ENCODE measurements around the gene CACNA1E.

The CACNA1E gene

DNA sequence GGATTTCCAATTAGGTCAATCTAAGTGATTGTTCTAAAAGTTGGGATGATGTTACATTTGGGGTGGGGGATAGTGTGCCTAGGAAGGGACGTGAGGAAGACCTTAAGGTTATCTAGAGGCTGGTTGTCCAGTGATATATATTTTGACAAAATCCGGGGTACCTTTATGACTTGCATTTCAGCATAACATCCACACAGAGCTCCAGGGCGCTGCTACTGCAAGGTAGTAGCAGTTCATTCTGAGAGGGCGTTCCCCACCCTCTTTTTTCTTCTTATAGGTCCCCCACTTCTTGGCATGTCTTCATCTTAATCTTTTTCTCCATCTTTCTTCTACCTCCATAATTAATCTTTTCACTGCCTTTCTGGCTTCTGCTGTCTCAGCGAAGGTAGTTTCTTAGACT, 161.9 kb downstream of the CACNA1E start:
- no peak for DNase-seq

DNA sequence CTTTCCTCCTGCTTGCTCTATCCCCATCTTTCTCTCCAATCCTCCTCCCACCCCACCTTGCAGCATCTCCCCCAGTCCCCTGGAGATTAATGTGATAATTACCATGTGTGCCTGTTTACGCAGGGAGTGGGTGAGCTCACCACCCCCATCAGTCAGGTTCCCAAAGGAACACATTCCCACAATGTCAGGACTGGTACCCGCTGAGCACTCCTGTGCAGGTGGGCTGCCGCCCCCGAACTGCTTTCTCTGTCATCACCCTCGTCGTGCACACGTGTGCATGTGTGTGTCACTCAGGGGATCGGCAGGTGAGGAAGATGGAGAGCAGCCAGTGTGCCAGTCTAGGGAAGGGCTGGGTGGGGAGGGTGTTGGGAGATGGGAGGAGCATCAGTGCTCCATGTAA, 163.4 kb downstream of the CACNA1E start:
- no peak for DNase-seq

DNA sequence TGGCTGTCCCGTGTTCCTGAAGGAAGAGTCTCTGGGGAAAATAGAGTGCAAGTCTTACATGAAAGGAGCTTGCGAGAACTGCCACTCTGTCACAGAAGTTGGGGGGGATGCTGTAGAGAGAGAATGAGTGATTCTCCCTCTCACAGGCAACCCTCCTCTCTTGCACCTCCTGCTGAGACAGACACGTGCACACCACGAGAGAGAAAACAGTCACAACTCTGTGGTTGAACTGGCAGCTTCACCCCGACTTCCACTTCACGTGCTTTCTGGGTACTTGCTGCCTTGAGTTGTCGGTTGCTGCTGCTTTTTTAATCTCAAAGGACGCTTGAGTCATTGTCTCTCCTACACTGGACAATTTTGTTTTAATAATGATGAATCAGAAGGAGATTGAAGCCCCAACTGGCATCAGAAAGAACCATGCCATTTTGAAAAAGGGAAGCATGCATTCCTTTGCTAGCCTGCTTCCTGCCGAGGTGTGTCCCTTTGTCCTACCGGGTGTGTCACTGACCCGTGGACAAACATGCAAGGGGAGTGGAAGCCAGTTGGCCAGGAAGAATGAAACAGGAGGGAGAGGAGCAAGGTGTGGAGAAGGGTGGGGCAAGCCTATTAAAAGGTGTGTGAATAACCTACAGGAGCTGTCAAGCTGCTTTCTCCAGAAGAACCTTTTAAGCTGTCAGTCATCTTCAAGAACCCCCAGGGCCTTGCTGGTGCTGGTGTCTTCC, 164.2 kb downstream of the CACNA1E start:
- DNase-seq, result no peak

DNA sequence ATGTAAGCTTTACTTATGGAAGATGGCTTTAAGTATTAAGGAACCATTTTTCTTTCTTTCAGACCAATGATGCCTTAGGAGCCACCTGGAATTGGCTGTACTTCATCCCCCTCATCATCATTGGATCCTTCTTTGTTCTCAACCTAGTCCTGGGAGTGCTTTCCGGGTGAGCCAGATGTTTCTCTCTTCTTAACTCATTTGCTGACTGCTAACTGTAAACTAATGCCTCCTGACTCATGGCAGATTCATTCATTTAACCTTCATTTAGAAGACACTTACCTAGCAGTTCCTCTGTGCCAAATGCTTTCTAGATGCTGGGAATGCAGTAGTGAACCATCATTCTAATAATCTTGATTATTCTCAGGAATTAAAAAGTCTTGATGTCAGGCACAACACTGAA, 168.0 kb downstream of the CACNA1E start:
- no peak for DNase-seq

DNA sequence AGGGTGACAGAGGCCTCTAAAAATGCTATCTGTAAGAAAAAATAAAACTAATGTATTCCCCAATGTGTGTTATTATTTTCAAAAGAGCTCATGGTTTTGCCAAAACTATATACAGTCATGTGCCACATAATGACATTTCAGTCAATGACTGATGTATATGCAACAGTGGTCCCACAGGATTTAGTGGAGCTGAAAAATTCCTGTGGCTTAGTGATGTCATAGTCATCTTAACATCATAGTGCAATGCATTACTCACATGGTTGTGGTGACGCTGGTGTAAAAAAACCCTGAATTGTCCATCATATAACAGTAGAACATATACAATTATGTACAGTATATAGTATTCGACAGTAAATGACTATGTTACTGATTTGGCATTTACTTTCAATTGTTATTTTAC, 172.4 kb downstream of the CACNA1E start:
- no peak for DNase-seq

DNA sequence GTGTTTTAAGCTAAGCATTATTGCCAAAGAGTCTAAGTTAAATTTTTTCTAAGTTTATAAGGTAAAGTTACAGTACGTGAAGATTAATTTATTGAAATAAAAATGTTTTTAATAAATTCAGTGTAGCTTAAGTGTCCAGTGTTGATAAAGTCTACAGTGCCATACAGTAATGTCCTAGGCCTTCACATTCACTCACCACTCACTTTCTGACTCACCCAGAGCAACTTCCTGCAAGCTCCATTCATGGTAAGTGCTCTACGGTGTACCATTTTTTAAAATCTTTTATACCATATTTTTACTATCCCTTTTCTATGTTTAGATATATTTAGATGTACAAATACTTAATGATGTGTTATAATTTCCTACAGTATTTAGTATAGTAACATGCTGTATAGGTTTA, 173.2 kb downstream of the CACNA1E start:
- no peak for DNase-seq

DNA sequence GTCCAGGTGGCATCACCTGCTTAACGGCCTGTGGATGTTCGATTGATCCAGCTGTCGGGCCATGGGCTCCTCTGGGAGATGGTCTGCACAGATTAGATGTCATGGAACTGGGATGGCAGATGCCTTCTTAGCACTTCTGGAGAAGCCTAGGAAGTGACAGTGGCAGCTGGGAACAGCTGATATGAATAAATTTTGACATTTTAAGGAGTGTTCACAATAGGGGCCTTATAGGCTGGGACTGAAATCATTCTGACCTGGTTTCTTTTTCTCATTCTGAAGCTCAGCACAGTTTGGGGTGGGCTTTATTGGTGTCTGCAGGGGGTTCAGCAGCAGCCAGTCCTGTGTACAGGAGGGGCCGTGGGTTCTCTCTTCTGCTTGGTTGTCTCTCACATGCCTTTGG, 175.3 kb downstream of the CACNA1E start:
- no peak for DNase-seq

DNA sequence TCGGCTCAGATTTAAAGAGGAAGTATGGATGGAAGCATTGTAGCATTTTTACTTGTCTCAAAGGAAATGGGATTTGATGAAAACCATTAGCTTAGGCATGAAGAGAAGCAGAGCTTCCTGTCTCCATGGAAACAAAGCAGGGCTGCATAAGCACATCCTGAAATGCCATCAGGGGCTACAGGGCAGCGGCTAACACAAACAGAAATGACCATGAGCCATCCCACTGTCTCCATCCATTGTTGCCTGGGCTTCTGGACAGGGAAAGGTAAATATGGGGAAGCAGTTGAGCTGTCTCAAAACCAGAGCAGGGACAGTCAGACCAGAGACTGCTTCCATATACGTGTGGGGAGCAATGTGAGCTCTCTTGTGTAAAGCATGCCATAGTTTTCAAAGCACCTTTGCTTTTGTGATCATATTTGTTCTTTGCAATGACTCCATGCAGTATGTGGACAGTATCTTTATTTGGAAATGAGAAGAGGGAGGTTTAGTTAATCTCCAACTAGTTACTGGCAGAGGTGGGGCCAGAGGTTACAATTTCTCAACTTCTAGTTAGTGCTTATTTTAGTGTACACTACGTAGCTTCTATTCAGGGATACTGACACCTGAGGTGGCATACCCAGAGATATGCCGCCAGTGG, 176.1 kb downstream of the CACNA1E start:
- DNase-seq, result no peak

DNA sequence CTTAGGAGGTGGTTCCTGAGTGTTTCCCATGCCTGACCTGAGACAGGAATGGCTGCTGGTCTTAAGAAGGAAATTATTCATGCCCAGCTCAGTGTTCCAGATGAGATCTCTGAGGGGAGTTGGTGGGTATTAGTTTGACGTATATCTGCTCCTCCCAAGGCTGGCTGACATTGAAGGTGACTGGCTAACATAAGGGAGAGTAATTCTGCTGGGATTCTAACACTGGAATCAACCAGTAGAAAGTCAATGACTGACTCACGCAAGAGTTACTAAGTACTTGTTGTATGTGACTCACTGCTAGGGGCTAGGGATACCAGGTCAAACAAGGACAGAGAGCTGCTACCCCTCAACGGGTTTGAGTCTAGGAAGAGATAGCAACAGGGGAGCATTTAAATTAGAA, 177.3 kb downstream of the CACNA1E start:
- no peak for DNase-seq

DNA sequence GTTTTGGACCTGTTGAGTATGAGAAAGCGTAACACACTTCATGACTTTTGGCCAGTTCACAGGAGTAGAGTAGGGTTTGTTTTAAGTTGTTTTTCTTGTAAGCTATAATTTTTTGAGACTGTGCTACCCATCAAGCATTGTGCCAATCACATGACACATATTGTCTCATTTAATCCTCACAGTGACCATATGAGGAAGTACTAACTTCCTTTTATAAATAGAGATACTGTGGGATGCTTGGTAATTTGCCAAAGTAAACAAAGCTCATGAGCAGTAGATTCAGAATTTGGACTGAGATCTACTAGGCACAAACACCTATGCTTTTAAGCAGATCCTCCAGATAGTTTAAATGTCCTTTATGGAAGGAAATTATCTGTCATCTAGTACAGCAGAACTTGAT, 178.3 kb downstream of the CACNA1E start:
- no peak for DNase-seq

DNA sequence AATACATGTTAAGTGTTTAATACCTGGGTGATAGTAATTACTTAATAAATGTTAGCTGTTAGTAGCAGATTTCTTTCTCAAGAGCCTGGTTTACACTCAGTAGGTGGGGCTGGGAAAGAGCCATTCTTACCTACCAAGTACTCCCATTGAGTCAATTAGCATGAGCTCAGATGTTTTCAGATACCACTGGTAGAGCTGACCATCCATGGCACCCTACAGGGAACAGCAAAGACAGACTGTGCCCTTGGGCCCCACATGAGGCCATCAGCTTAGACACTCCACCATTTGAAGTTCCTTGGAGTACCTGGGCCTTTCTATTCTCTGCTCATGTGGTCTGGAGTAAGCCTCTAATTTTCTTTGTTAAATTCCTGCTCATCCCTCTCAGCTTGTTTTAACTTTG, 179.3 kb downstream of the CACNA1E start:
- no peak for DNase-seq

DNA sequence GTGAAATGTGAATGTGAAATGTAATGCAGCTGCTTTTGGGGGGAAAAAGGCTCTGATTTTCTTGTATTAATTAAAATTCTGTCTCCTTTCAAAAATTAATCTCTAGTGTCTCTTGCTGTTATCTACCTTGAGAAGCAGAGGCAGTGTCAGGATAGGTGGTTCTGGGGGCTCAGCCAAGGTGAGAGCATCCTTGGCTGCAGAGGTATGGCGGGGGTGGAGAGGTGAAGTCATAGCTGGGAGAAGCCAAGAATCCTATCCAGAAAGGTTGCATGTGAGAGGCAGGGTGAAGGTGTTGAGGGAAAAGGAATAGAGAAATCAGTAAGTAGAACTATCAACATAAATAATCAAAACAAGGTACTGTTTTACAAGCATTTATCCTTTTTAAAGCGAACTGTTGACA, 181.2 kb downstream of the CACNA1E start:
- DNase-seq, result no peak

DNA sequence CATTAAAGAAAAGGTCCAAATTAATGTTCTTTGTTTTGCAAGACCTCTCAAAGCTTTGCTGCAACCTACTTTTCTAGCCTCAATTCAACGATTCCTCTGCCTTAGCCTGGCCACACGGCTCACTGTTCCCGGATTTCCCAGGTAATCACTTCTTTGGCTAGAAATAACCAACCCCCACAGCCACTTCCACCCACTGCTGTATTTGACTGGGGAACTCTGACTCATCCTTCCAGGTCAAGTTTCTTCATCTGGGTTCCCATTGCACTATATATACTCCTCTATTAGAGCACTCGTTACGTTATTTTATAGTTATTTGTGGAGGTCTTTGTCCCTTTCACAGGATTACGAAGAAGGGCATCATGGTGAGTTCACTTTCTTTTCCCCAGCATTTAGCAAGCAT, 185.9 kb downstream of the CACNA1E start:
- no peak for DNase-seq

DNA sequence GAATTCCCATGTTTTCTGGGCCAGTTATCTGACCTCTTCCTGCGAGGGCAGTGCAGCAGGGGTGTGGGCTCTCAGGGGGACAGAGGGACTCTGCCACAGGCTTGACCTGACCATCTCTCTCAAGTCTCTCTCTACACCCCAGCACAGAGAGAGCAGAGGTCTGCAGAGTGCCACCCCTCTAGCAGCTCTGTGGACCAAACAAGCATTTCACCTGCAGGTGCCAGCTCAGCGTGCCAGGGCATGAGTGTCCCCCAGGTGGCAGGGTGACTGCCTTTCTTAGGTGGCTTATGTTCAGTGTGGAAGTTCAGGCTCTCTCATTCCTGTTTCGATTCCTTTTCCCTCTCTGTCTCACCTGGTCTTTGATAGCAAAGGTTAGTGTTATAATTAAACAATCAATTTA, 191.3 kb downstream of the CACNA1E start:
- no peak for DNase-seq

DNA sequence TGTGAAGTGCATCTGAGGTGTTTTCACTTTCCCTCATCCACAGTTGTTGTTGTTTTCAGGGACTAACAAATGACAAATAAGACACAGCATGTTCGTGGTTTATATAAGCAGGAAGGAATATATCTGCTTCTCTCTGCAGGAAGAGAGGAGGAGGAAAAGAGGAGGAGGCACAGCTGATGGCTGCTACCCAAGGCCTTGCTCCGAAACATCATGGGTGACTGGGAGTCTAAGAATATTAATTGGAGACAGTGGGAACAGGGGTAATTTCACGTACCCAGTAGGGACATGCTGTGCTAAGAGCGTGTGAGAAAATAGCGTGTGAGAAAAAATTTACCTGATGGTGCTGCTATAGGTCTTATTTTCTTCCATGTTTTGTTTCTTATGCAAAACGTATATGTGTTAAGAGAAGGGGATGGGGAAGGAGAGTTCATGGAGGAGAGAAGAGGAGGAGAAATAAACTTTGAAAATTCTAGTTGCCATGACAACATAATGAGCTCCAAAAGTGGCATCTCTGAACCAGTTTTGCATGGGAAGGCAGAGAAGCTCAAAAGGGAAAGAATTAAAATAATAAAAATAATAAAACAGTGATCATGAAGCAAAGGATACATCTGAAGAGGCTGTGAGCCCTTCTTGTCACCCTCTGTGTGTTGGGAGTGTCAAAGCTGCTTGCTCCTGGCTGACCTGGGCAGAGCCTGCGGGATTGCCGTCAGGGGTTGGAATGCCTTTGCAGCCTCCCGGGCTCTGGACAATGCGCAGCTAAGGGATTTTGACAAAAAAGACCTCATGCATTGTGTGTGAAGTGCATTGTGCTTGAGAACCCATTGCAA, 192.0 kb downstream of the CACNA1E start:
- no peak for DNase-seq

DNA sequence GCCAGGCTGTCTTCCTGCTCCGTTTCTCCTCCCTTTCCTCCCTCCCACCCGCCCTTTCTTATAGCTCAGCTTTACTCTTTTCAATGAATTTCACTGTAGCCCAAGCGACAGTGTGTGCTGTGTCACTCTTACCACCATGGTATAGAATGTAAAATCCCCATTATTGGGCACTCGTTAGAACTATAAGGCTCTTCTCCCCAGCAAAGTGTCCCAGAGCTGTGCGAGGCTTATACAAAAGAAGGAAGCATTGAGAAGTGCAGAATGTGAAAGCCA, 192.5 kb downstream of the CACNA1E start:
- DNase-seq, result no peak

DNA sequence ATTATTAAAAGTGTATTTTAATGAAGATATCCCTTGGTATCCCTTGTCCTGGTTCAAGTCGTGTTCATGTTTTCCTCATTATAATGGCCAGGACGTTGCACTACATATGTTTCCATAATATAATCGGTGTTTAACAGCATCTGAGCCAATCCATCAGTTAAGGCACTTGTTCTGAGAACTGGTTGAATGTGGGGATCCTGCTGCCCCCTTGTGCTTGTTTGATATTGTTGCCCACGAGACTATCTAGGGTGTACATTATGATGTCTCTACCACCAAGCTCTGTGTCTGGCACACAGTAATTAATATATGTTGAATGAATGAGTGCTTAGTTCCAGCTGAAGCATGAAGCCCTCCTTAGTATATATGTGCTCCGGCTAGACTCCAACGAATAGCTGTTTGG, 193.0 kb downstream of the CACNA1E start:
- DNase-seq, result no peak

DNA sequence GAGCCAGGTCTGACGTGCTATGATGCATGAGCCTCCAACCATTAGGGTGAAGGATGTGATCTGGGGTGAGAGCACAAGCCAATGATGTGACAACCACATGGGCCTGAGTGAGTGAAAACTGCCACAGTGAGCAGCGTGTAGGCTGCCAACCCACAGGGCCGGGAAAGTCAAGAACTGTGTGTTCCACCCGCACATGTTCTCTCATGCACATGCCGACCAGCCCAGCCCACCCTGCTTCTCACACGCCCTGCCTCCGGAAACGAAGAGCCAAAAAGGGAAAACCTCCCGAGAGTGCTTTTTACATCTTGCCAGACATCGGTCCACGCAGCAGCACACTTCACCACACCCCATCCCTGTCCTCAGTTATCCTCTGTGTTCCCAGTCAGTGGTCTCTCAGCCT, 197.0 kb downstream of the CACNA1E start:
- DNase-seq, result no peak

DNA sequence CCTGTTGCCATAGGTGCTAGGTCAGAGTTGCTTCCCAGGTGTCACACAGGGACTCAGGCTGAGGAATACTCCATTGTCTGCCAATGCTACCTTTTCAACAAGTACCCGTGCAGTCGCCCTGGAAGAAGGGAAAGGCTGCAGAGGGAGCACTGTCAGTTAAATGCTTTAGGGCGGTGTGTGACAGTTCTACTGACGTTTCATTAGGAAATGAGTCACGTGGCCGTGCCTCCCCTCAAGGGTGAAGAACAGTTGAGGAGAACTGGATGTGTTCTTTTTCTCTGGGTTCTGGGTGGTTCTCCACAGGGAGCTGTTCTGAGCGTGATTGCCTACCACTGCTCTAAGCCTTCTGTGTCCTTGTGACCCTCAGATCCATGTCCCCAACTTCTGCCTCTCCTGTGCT, 197.6 kb downstream of the CACNA1E start:
- DNase-seq, result no peak

DNA sequence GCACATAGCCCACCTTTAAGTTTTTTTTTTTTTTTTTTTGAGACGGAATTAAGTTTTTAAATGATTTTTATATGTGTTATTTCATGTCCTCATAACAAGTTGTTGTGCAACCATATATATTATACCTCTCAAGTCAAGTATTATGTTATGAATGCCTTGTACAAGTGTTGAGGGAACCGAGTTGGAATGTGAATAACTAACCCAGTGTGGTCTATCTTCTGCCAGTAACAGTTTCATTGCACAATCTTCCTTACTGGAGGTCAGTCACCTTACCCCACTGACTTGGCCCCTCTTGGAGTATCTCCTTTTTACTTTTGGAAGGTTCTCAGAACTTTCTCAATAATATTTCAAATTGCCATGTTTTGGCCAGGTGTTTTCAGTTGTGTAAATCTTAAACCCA, 201.9 kb downstream of the CACNA1E start:
- DNase-seq, result no peak

DNA sequence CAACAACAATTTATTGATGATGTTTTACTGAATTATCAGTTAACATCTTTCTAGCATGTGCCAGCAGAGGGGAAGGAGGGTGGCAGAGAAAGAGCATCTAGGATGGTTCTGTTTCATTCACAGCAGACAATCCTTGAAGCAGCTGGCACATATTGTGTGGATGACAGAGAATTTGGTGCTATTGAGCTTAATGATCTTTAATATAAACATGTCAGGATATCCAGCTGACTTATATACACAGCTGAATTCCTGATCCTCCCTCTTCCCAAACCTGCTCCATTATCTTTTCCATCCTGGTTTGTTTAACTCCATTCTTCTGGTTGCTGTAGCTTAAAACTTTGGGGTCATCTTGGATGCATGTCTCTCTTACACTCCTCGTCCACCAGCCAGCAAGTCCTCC, 218.6 kb downstream of the CACNA1E start:
- DNase-seq, result no peak

DNA sequence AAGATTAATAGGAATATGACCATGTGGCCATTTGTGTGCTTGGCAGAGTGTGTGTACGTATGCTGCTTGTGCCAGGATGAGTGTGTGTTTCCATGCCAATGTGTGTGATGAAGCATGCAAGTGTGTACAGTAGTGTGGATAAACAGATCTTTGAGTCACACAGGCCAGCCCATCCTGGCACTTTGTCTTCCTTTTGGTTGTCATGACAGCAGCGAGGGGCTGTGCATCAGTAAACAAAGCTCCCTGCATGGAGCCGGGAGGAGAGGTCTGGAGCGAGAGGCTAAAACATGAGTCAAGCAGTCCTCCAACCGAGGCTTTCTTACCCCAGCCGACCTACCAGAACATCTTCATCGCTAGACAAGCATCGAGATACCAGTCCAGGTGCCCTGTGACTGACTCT, 221.2 kb downstream of the CACNA1E start:
- no peak for DNase-seq

DNA sequence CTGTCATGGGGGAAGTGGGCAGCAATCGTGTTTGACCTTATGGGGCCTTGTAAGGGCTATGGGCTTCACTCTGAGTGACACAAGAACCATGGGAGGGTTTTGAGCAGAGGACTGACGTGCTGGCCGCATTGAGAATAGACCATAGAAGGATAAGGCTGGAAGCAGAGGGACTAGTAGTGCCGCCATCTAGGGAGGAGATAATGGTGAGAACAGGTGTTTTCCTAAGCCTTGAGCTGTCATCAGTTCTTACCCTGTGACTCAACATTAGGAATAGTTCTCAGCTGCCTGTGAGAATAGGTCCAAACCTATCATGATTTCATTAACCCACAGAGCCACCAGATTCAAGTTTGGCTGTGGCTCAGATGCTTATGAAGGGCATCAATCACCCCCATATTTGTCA, 228.5 kb downstream of the CACNA1E start:
- DNase-seq, result no peak

DNA sequence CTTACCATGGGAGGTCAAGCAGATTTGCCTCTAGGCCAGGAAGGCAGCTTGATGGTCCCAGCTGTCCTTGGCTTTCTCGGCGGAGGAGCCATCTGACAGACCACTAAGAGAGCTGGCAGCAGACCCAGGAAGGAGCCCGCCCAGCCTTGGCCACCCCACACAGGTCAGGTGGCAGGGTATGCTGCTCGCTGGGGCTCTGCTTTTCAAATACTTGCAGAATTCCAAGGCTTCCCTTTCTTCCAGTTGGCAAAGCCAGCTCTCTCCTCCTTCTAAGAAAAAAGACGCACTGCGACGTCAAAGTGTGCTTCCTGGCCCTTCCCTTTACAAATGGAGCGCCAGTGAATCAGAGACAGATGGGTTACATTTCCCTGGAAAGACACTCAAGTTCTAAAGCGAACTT, 229.4 kb downstream of the CACNA1E start:
- no peak for DNase-seq

DNA sequence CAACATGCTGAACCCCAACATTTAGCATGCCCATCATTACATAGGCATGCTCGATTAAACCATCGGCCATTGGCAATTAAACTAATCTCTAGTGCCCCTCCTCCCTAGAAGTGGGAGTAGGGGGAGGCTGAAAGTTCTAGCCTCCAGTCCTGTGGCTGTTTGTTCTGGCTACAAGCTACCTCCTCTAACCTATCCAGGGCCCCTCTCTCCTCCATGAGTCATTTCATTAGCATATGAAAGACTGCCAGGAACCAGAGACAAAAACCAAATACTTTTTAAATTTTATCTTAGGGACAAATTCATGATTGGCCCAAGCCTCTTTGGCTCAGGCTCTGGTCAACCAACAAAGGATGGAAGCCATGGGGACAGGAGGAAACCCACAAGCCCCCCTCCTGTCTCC, 231.1 kb downstream of the CACNA1E start:
- no peak for DNase-seq
